Measurements from ENCODE around the gene SFMBT2.
"Not testable (repeated sequence)": the region's sequence is repeated elsewhere in the genome, so short reads cannot be mapped to it uniquely, and the experiment has no call there.

The SFMBT2 gene

GRCh38 chr10:7320072-7320471 lies 90.8 kb downstream of the SFMBT2 start:
- no peak for DNase-seq (ENCODE audit: low read depth)

GRCh38 chr10:7319632-7320031 lies 91.2 kb downstream of the SFMBT2 start:
- DNase-seq (ENCODE audit: low read depth): no peak

GRCh38 chr10:7318836-7319235 lies 92.0 kb downstream of the SFMBT2 start:
- no peak for DNase-seq (ENCODE audit: low read depth)

- no peak for DNase-seq (ENCODE audit: low read depth)
These were observed 92.9 kb downstream of the SFMBT2 start for GRCh38 chr10:7317786-7318446.

GRCh38 chr10:7316839-7317238 lies 94.0 kb downstream of the SFMBT2 start:
- no peak for DNase-seq (ENCODE audit: low read depth)

GRCh38 chr10:7315906-7316305 lies 94.9 kb downstream of the SFMBT2 start:
- no peak for DNase-seq (ENCODE audit: low read depth)

- no peak for DNase-seq (ENCODE audit: low read depth)
These were observed 96.7 kb downstream of the SFMBT2 start for GRCh38 chr10:7314170-7314569.

GRCh38 chr10:7312488-7312857 lies 98.4 kb downstream of the SFMBT2 start:
- DNase-seq (ENCODE audit: low read depth): no peak

- not testable (repeated sequence) for DNase-seq (ENCODE audit: low read depth)
These were observed 98.9 kb downstream of the SFMBT2 start for GRCh38 chr10:7311850-7312487.

- DNase-seq (ENCODE audit: low read depth): no peak
These were observed 99.5 kb downstream of the SFMBT2 start for GRCh38 chr10:7311218-7311849.

GRCh38 chr10:7310076-7310475 lies 100.8 kb downstream of the SFMBT2 start:
- DNase-seq (ENCODE audit: low read depth): no peak

- no peak for DNase-seq (ENCODE audit: low read depth)
These were observed 102.0 kb downstream of the SFMBT2 start for GRCh38 chr10:7308826-7309225.

- DNase-seq (ENCODE audit: low read depth): no peak
These were observed 104.2 kb downstream of the SFMBT2 start for GRCh38 chr10:7306616-7307015.

GRCh38 chr10:7306147-7306546 lies 104.7 kb downstream of the SFMBT2 start:
- no peak for DNase-seq (ENCODE audit: low read depth)

- no peak for DNase-seq (ENCODE audit: low read depth)
These were observed 105.8 kb downstream of the SFMBT2 start for GRCh38 chr10:7305053-7305452.

- DNase-seq (ENCODE audit: low read depth): no peak
These were observed 106.7 kb downstream of the SFMBT2 start for GRCh38 chr10:7304110-7304509.

- DNase-seq (ENCODE audit: low read depth): no peak
These were observed 107.8 kb downstream of the SFMBT2 start for GRCh38 chr10:7302930-7303557.

- no peak for DNase-seq (ENCODE audit: low read depth)
These were observed 108.4 kb downstream of the SFMBT2 start for GRCh38 chr10:7302392-7302906.

- DNase-seq (ENCODE audit: low read depth): no peak
These were observed 109.6 kb downstream of the SFMBT2 start for GRCh38 chr10:7301006-7301778.

- no peak for DNase-seq (ENCODE audit: low read depth)
These were observed 110.4 kb downstream of the SFMBT2 start for GRCh38 chr10:7300384-7300971.

GRCh38 chr10:7299601-7300325 lies 111.1 kb downstream of the SFMBT2 start:
- not testable (repeated sequence) for DNase-seq (ENCODE audit: low read depth)
